HEK293 (cell line): ENCODE results near the gene RABAC1.

Source experiments
- CTCF ChIA-PET: fragments of 350-600 bp; formaldehyde crosslinking; extraction: SDS; loops from one replicate; lab custom pipeline; 2021; ENCODE audit warnings: antibody characterized with exemption; lab: Yijun Ruan, JAX
- POLR2A ChIA-PET: fragments of 300-600 bp; formaldehyde crosslinking; extraction: SDS; loops from one replicate; lab custom pipeline; 2020; ENCODE audit warnings: antibody characterized with exemption, inconsistent platforms; lab: Yijun Ruan, JAX
- H3K27ac ChIP-seq: fragments of 200-500 bp; sonication (Bioruptor generic); 2 replicates; pipeline ENCODE4 v1.5.1; 2014; ENCODE audit warnings: low read depth, low read length, control low read depth, inconsistent platforms; ENCODE audit errors: extremely low read depth
- H3K36me3 ChIP-seq, 2 experiments: fragments of 200-500 bp in 1 of 2; sonication (Bioruptor generic) in 1 of 2; 1 replicate in 1 of 2; 2 replicates in 1 of 2; pipeline ENCODE4 v1.5.1; 2014 to 2017; ENCODE audit warnings: inconsistent platforms in 2 of 2, low read length in 2 of 2; ENCODE audit not compliant: control insufficient read depth in 2 of 2, insufficient read depth in 1 of 2
- H3K4me1 ChIP-seq: fragments of 200-500 bp; sonication (Bioruptor generic); 2 replicates; pipeline ENCODE4 v1.5.1; 2014; ENCODE audit warnings: mild to moderate bottlenecking, low read length, inconsistent platforms; ENCODE audit not compliant: control insufficient read depth, insufficient read depth
- H3K4me3 ChIP-seq: 2 replicates; pipeline ENCODE4 v1.5.1; 2011; ENCODE audit warnings: low read depth, mild to moderate bottlenecking, control low read depth, low read length, moderate library complexity
- H3K9me3 ChIP-seq: fragments of 200-500 bp; sonication (Bioruptor generic); 2 replicates; pipeline ENCODE4 v1.5.1; 2014; ENCODE audit warnings: low read depth, low read length, inconsistent platforms; ENCODE audit not compliant: control insufficient read depth, insufficient read depth
- HOXC10 ChIP-seq: sonication (generic); formaldehyde crosslinking; IDR thresholded peaks from 2 replicates; pipeline ENCODE4 v1.8.1; 2023; ENCODE audit warnings: mild to moderate bottlenecking, missing genetic modification reagents
- PRDM10 ChIP-seq: fragments of 450-650 bp; formaldehyde crosslinking; IDR thresholded peaks from 2 replicates; pipeline ENCODE4 v1.5.1; 2016; ENCODE audit warnings: missing biosample characterization, missing genetic modification characterization
- RBAK ChIP-seq: fragments of 450-650 bp; formaldehyde crosslinking; IDR thresholded peaks from 2 replicates; pipeline ENCODE4 v1.5.1; 2016; ENCODE audit warnings: missing biosample characterization, missing genetic modification characterization
- SP2 ChIP-seq: fragments of 450-650 bp; formaldehyde crosslinking; IDR thresholded peaks from 2 replicates; pipeline ENCODE4 v1.5.1; 2016; ENCODE audit warnings: missing biosample characterization, missing genetic modification characterization
- TRIM28 ChIP-seq: IDR thresholded peaks from 2 replicates; pipeline ENCODE4 v1.6.1; 2011; ENCODE audit warnings: low read length, control low read depth, borderline replicate concordance
- YY1 ChIP-seq: fragments of 450-650 bp; formaldehyde crosslinking; IDR thresholded peaks from 2 replicates; pipeline ENCODE4 v1.5.1; 2018; ENCODE audit warnings: missing biosample characterization, missing genetic modification characterization
- ZBTB1 ChIP-seq: fragments of 450-650 bp; formaldehyde crosslinking; IDR thresholded peaks from 2 replicates; pipeline ENCODE4 v1.5.1; 2016; ENCODE audit warnings: missing biosample characterization, missing genetic modification characterization
- ZBTB26 ChIP-seq: fragments of 450-650 bp; formaldehyde crosslinking; optimal IDR thresholded peaks from 2 replicates; pipeline ENCODE3; 2016; ENCODE audit warnings: missing biosample characterization, mild to moderate bottlenecking, missing genetic modification characterization
- ZBTB44 ChIP-seq: fragments of 450-650 bp; IDR thresholded peaks from 2 replicates; pipeline ENCODE4 v1.5.1; 2018; ENCODE audit warnings: missing biosample characterization, mild to moderate bottlenecking, missing genetic modification characterization
- ZFHX2 ChIP-seq: fragments of 450-650 bp; formaldehyde crosslinking; conservative IDR thresholded peaks from 2 replicates; pipeline ENCODE4 v1.5.1; 2016; ENCODE audit warnings: missing biosample characterization, missing genetic modification characterization
- ZNF112 ChIP-seq: fragments of 450-650 bp; formaldehyde crosslinking; IDR thresholded peaks from 2 replicates; pipeline ENCODE4 v1.5.0; 2017; ENCODE audit warnings: missing biosample characterization, missing genetic modification characterization
- ZNF184 ChIP-seq: fragments of 450-650 bp; IDR thresholded peaks from 2 replicates; pipeline ENCODE4 v1.5.1; 2018; ENCODE audit warnings: missing biosample characterization, mild to moderate bottlenecking, missing genetic modification characterization
- ZNF211 ChIP-seq: fragments of 450-650 bp; formaldehyde crosslinking; IDR thresholded peaks from 2 replicates; pipeline ENCODE4 v1.5.1; 2016; ENCODE audit warnings: low read depth, missing biosample characterization, missing genetic modification characterization
- ZNF23 ChIP-seq: fragments of 450-650 bp; formaldehyde crosslinking; IDR thresholded peaks from 2 replicates; pipeline ENCODE4 v1.5.1; 2016; ENCODE audit warnings: missing biosample characterization, missing genetic modification characterization, borderline replicate concordance
- ZNF26 ChIP-seq: fragments of 450-650 bp; formaldehyde crosslinking; IDR thresholded peaks from 2 replicates; pipeline ENCODE4 v1.5.1; 2016; ENCODE audit warnings: missing biosample characterization, missing genetic modification characterization
- ZNF37A ChIP-seq: fragments of 450-650 bp; IDR thresholded peaks from 2 replicates; pipeline ENCODE4 v1.5.1; 2018; ENCODE audit warnings: missing biosample characterization, missing genetic modification characterization
- ZNF596 ChIP-seq: fragments of 450-650 bp; IDR thresholded peaks from 2 replicates; pipeline ENCODE4 v1.5.0; 2018; ENCODE audit warnings: missing biosample characterization, mild to moderate bottlenecking, missing genetic modification characterization, moderate library complexity
- ZNF600 ChIP-seq: fragments of 450-650 bp; formaldehyde crosslinking; IDR thresholded peaks from 2 replicates; pipeline ENCODE4 v1.5.1; 2016; ENCODE audit warnings: missing biosample characterization, missing genetic modification characterization
- ZNF629 ChIP-seq: fragments of 450-650 bp; formaldehyde crosslinking; IDR thresholded peaks from 2 replicates; pipeline ENCODE4 v1.5.1; 2017; ENCODE audit warnings: missing biosample characterization, missing genetic modification characterization
- ZNF645 ChIP-seq: fragments of 450-650 bp; formaldehyde crosslinking; IDR thresholded peaks from 2 replicates; pipeline ENCODE4; 2016; ENCODE audit warnings: missing biosample characterization, missing genetic modification characterization
- ZNF830 ChIP-seq: fragments of 450-650 bp; IDR thresholded peaks from 2 replicates; pipeline ENCODE4 v1.5.0; 2018; ENCODE audit warnings: missing biosample characterization, missing genetic modification characterization, low read depth, mild to moderate bottlenecking, moderate library complexity
- ZSCAN30 ChIP-seq: fragments of 450-650 bp; IDR thresholded peaks from 2 replicates; pipeline ENCODE4 v1.5.1; 2018; ENCODE audit warnings: missing biosample characterization, mild to moderate bottlenecking, missing genetic modification characterization, moderate library complexity

RABAC1 gene

GRCh38 chr19:41999071-41999877 is 40.2 kb upstream of the RABAC1 start (continued):
- TF ChIP-seq PRDM10 (tag by site-specific recombination): no peak
- no peak for TF ChIP-seq TRIM28
- TF ChIP-seq ZNF830 (tag by site-specific recombination): no peak
- no peak for TF ChIP-seq ZNF37A (tag by site-specific recombination)
- 0 out of 2 replicates have a peak, but pooled peaks have one; percentile 2 for TF ChIP-seq ZNF112 (tag by site-specific recombination)
- TF ChIP-seq RBAK (tag by site-specific recombination): no peak
- TF ChIP-seq ZNF26 (tag by site-specific recombination): no peak
- no peak for TF ChIP-seq SP2
- TF ChIP-seq ZFHX2 (tag by site-specific recombination): peak; percentile 93
- no peak for TF ChIP-seq ZSCAN30
- no peak for TF ChIP-seq HOXC10
- TF ChIP-seq YY1 (tag by site-specific recombination): no peak

- ChIA-PET CTCF (interaction anchor here (0.7 to 3.5 kb wide), 15 partner anchors 9 to 97 kb away, joined by 3 to 28 read pairs (median 6); no protein-coding TSS in a partner anchor), POLR2A (no interaction called here)
- Histone ChIP-seq H3K36me3 (no peaks in the 10 kb centered on the region), H3K9me3 (no peaks in the 10 kb centered on the region), H3K4me3 (no peak overlapping the region; the same call in 1 of the 2 replicates), H3K4me1 (peaks cover 6% of the 10 kb centered on the region), H3K27ac (no peak overlapping the region)
- TF ChIP-seq ZBTB26 (peak; percentile 48), PRDM10 (tag by site-specific recombination) (peak; percentile 34; the same call in 1 of the 2 replicates), ZNF23 (no peak), ZBTB44 (tag by site-specific recombination) (no peak), ZNF184 (tag by site-specific recombination) (no peak), ZNF645 (no peak), ZBTB1 (tag by site-specific recombination) (no peak), ZNF211 (tag by site-specific recombination) (no peak), ZNF596 (no peak), ZNF629 (tag by site-specific recombination) (no peak), ZNF600 (tag by site-specific recombination) (no peak)
Observed at GRCh38 chr19:41998246-41999020, 39.3 kb upstream of the RABAC1 start.
